AG08395 (cell line): ENCODE measurements around the gene HRG.

Experiments used
- DNase-seq: peaks from one replicate; pipeline ENCODE4 v3.0.0; 2012; ENCODE audit warnings: mixed read lengths, low spot score

Gene HRG

GRCh38 chr3:186638259-186638658 lies 27.6 kb upstream of the HRG start:
- no peak for DNase-seq

- DNase-seq: no peak
Measured at GRCh38 chr3:186639778-186640472, 25.9 kb upstream of the HRG start, which contains the start of gene FETUB. TSS of gene FETUB (plus strand) at chr3:186640399. CDS start at chr3:186640461, 62 bp downstream.

- peak; percentile 33 for DNase-seq
Measured at GRCh38 chr3:186640473-186640818, 25.4 kb upstream of the HRG start.

- no peak for DNase-seq
Measured at GRCh38 chr3:186640929-186641328, 24.9 kb upstream of the HRG start.

GRCh38 chr3:186642014-186642413 lies 23.8 kb upstream of the HRG start:
- no peak for DNase-seq

- no peak for DNase-seq
Measured at GRCh38 chr3:186643493-186643892, 22.3 kb upstream of the HRG start.

GRCh38 chr3:186644683-186645082 lies 21.1 kb upstream of the HRG start:
- DNase-seq: no peak

GRCh38 chr3:186646106-186646505 lies 19.7 kb upstream of the HRG start:
- no peak for DNase-seq

GRCh38 chr3:186646841-186647240 lies 19.0 kb upstream of the HRG start:
- no peak for DNase-seq

GRCh38 chr3:186648851-186649250 lies 17.0 kb upstream of the HRG start:
- DNase-seq: no peak

GRCh38 chr3:186651678-186652215 lies 14.1 kb upstream of the HRG start:
- no peak for DNase-seq

GRCh38 chr3:186653080-186653707 lies 12.6 kb upstream of the HRG start:
- DNase-seq: no peak

- no peak for DNase-seq
Measured at GRCh38 chr3:186653984-186654383, 11.8 kb upstream of the HRG start.

GRCh38 chr3:186663361-186664118 lies 2.3 kb upstream of the HRG start:
- DNase-seq: no peak

- no peak for DNase-seq
Measured at GRCh38 chr3:186664119-186664495, 1.7 kb upstream of the HRG start.

- DNase-seq: no peak
Measured at GRCh38 chr3:186664506-186664905, 1.3 kb upstream of the HRG start.

- no peak for DNase-seq
Measured at GRCh38 chr3:186668426-186668825, 2.6 kb downstream of the HRG start.

- no peak for DNase-seq
Measured at GRCh38 chr3:186669378-186670084, 3.7 kb downstream of the HRG start.

GRCh38 chr3:186670155-186670554 lies 4.3 kb downstream of the HRG start:
- DNase-seq: no peak

GRCh38 chr3:186671051-186671450 lies 5.2 kb downstream of the HRG start:
- no peak for DNase-seq

GRCh38 chr3:186678604-186679003 lies 12.8 kb downstream of the HRG start:
- DNase-seq: no peak

- no peak for DNase-seq
Measured at GRCh38 chr3:186679151-186679550, 13.3 kb downstream of the HRG start.
